ENCODE measurements around the gene HDAC4.
"Not testable (repeated sequence)": the region's sequence is repeated elsewhere in the genome, so short reads cannot be mapped to it uniquely, and the experiment has no call there.

The HDAC4 gene

DNA sequence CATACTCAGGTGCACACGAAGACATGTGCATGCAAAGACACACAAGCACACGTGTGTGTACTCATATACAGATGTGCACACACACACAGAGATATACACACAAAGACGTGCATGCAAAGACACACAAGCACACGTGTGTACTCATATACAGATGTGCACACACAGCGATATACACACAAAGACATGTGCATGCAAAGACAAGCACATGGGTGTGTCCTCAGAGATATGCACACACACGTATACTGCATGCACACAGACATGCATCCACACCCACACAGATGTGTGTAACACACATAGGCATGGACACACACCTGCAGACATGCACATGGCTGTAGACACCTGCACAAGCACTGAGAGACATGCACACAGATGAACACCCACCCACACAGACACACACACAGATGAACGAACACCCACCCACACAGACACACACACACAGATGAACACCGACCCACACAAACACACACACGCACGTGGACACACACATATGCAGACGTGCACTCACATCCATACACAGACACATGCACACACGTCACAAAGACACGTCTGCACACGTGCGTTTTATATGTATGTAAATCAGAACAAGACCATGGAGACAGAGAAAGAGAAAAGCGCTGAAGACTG lies 321.0 kb downstream of the HDAC4 start:
- no peak for DNase-seq (ENCODE audit: low read depth in 1 of 2, low spot score in 1 of 2)

DNA sequence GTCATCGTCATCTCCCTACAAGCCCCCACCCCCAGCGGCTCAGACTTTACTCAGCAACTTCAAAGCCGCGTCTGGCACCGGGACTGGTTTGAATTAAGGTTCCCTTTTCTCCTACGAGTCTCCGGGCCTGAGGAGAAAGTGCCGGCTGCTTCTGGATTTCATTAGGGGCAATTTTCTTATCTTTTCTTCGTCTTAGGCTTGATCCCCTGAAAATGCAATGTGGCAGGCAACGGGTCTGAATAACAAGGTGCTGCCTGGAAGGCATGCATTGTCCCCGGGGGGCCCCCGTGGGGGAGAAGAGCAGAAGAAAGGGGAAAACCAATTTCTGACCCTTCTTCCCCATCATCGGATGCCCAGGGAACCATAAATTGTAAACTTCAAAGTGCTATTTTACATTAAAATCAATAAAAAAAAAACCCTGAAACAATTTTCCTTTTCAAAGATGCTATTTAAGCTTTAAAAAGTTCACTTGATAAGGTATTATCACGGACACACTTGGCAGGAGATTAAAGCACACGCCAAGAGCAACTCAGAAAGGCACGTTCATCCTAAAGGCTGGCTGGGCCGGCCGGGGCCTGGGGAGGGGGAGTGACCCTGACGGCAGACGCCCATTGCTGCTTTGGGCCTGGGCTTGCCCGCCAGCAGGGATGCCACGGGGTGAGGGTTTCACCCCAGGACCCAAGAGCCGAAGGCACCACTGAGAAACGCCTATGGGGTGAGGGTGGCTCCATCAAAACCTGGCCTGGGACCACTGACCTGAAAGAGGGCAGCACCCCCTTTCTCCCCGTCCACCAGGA lies 322.5 kb downstream of the HDAC4 start:
- DNase-seq (ENCODE audit: low read depth in 1 of 2, low spot score in 1 of 2), result no peak

DNA sequence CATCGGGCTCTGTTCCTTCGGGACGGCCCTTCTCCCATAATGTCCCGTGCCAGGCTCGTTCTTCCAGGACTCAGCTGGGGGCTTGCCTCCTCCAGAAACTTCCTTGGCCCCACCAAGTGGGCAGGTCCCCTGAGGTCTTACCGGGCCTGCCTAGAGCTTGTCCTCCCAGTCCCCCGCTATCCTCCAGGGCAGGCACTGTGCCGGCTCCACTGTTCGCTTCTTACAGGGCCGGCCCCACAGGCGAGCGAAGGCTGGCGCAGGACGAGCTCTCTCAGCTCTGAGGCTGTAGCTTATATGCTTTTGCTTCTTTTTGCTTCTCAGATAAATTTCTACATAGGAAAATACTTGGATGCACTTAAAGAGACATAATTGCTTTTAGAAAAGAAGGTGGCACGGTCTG lies 323.6 kb downstream of the HDAC4 start:
- no peak for DNase-seq (ENCODE audit: low read depth in 1 of 2, low spot score in 1 of 2)

DNA sequence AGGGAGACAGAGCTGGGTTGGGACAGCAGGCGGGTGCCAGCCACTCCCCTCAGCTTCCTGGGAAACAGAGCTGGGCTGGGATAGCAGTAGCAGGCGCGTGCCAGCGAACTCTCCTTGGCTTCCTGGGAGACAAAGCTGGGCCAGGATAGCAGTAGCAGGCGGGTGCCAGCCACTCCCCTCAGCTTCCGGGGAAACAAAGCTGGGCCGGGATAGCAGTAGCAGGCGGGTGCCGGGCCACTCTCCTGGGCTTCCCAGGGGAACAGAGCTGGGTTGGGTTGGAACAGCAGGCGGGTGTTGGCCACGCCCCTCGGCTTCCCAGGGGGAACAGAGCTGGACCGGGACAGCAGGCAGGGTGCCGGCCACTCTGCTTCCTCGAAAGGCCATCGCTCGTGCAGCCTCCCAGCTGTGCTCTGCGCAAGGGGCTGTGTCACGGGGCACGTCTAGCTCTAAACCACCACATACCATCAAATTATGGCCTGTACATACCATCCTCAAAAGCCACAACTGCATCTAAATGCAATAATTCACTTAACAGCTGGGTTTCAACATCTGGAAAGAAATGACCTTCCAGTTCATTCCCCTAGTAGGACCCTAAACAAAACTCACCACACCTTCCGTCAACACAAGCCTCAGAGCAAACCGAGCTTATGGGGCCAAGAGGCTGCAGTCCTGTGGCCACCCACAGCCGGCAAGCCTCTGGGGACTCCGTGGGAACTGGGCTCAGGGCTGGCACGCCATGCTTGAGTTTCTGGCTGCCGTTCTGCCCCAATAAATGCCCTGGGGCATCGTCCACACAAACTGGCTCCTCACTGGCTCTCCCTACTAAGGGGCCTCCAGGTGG lies 324.7 kb downstream of the HDAC4 start:
- DNase-seq (ENCODE audit: low read depth in 1 of 2, low spot score in 1 of 2), result no peak

DNA sequence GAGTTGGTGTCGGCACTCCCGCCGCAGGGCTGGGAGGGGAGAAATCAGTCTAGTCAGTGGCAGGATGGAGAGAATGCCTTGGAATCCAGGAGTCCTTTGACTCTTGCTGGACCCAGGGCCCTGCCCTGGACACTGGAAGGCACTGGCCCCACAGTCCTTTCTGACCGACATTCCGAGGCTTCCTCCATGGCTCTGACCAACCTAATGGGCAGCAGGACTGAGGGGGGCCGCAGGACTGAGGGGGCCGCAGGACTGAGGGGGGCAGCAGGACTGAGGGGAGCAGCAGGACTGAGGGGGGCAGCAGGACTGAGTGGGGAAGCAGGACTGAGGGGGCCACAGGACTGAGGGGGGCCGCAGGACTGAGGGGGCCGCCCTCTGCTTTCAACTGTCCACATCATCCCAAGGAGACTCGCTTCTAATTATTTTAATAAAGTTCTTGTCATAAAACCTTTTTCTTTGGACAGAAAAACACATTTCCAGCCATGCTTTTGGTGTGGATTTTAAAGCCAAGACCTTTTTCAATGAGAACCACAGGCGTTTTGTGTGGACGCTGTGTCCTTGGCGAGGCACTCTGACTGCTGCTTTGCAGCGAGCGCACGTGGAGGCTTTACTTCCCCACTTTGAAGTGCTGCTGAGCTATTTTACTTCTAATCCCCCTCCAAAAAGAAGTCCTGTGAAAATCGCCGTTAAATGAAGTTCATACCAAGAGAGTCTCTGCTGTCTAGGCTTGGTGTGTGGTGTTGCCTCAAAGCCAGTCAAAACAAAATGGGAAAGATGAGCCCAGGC lies 326.9 kb downstream of the HDAC4 start:
- DNase-seq (ENCODE audit: low read depth in 1 of 2, low spot score in 1 of 2), result no peak

DNA sequence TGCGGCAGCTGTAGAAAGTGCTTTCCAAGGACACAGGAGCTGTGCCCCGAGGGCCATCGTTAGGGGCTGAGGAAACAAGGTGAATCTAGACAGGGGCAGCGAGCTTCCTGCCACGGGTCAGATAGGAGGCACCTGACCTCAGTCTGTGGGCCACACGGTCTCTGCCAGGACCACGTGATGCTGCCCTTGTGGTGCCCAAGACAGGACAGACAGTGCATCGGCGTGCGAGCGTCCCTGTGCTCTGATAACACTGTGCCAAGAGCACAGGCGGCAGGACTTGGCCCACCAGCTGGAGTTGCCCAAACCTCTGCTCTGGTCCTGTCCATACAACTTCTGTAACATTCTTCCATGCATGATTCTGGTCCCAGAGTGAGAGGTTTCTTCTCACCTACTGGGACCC lies 327.6 kb downstream of the HDAC4 start:
- no peak for DNase-seq (ENCODE audit: low read depth in 1 of 2, low spot score in 1 of 2)

DNA sequence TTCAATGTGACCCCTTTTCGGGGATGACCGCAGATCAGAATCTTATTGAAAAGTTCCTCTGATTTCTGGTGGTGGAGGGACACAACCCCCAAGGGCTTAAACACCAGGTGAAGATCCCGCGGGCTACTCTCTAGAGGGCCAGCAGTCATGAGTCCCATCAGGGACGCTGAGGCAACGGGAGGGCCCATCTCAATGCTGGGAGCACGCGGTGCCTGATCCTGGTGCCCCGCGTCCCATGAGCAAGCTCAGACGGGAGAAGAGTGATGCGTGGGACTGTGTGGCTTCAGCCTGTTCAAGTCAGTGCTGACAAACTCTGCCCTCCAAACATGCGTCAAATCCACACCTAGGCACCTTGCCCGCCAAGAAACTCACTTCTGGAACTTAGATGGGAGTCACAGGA lies 328.0 kb downstream of the HDAC4 start:
- DNase-seq (ENCODE audit: low read depth in 1 of 2, low spot score in 1 of 2), result no peak

DNA sequence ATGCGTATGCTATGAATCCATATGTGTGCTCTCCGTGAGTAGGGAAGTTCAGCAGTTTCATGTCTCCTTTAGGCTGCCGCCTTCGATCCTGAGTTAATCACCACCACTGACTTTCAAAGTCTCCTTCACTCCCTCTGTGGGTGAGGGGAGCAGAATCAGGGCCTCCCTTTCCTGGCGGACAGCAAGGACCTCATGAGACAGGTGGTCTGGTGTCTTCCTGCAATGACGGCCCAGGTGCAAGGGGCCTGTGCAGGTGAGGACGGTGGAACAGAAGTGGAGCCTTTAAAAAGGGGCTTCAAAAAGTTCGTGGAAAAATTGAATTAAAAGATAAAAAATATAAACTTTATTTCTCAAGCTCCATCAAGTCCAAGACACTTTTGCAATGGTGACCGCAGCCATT lies 330.4 kb downstream of the HDAC4 start:
- DNase-seq (ENCODE audit: low read depth in 1 of 2, low spot score in 1 of 2), result no peak

DNA sequence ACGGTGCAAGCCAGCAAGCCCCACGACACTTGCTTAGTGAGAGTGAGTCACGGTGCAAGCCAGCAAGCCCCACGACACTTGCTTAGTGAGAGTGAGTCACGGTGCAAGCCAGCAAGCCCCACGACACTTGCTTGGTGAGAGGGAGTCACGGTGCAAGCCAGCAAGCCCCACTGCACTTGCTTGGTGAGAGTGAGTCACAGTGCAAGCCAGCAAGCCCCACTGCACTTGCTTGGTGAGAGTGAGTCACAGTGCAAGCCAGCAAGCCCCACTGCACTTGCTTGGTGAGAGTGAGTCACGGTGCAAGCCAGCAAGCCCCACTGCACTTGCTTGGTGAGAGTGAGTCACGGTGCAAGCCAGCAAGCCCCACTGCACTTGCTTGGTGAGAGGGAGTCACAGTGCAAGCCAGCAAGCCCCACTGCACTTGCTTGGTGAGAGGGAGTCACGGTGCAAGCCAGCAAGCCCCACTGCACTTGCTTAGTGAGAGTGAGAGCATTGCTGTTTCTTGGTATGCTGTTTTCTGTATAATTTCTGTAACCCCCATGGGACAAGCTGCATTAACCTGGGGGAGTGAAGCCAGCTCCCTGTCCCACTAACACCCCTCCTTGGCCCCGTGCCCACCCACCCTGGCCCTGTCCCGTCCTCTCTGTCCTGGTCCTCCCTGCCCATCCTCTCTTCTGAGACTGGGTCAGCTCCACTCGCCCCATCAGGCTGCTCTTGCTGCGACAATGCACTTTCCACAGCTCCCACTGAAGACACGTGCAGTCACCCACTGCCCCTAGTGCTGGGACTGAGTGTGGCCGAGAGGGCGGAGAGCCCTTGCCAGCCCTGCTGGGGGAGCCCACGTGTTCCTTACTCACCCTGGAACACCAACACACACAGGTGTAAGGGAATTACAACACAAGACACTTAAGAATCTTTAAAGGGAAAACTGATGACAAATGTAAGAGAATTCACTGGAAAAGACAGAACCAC lies 331.2 kb downstream of the HDAC4 start:
- not testable (repeated sequence) for DNase-seq (ENCODE audit: low read depth in 1 of 2, low spot score in 1 of 2)

DNA sequence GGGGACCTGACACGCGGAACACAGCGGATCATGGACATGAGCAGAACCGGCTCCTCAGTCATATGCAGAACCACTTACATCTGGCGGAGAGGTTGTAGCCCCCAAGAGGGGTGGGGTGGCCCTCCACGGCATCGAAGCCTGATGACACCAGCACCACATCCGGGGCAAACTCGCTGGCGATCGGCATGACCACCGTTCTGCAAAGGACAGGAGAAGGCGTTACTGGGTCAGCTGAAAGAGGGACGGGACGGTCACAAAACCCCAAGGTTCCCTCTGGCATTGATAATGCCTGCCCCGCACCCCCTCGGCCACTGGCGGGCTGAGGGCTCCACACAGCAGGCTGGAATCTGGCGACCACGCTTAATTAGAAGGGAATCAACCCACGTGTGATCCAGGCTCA lies 332.4 kb downstream of the HDAC4 start:
- no peak for DNase-seq (ENCODE audit: low read depth in 1 of 2, low spot score in 1 of 2)

DNA sequence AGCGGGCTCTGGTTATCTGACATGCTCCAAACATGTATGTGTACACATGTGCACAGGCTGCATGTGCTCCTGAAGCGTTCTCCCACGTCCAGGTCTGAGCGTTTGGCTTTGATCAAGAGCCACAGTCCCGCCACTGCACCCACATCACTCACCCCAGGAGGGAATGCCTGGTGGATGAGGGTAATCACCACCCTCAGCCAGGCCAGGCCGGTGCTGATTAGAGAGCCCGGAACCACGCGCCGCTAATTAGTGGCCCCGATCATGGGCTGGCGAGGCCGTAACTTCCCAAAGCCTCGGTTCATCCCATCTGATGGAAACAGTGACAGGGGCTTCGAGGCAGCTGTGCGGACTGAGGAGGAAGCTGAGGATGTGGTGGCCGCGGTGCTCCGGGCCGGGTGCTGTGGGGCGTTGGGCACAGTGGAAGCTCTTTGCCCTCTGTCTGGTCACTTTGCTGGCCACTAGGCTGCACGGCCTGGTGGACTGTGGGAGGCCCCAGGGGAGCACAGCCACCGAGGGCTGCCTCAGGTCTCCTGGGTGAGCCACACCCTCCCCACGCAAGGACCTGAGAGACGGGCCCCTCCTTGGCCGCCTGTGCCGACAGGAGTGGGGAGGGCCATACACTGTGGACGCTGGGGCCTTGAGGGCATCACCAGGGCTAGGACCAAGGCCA lies 333.5 kb downstream of the HDAC4 start:
- DNase-seq (ENCODE audit: low read depth in 1 of 2, low spot score in 1 of 2), result no peak

DNA sequence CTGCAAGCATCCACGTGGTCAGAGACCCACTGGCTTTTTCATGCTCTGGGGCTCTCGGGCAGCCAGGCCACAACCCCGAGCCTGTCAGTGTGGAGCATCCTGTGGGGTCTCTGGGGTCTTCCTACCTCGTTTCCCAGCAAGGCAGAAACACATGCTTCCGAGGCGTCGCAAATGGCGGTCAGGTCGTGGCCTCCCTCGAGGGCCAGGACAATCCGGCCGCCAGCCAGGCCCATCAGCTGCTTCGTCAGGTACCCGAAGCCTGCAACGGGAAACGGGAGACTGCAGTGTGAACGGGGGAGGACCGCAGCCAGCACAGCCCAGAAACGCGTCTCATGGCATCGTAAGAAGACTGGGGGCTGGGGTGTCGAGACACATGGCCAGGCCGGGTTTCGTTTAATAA lies 334.2 kb downstream of the HDAC4 start:
- DNase-seq (ENCODE audit: low read depth in 1 of 2, low spot score in 1 of 2), result no peak

DNA sequence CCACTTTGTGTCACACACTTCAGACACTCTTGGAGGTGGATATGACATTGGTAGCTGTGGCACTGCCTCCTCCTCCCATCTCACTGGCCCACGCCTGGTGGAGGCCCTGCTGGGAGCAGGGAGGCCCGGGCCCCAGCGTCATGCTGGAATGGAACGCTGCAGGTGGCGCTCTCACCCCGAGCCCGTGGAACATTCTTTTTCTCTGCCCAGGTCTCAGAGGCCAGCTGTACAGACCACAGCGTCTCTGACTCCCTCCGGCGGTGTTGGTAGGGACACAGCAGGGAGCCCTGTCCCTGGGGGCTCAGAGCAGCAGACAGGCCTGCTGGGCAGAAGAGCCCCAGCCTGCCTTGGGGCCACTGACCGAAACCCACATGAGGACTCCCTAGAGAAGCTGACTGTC lies 334.9 kb downstream of the HDAC4 start:
- DNase-seq (ENCODE audit: low read depth in 1 of 2, low spot score in 1 of 2), result no peak

DNA sequence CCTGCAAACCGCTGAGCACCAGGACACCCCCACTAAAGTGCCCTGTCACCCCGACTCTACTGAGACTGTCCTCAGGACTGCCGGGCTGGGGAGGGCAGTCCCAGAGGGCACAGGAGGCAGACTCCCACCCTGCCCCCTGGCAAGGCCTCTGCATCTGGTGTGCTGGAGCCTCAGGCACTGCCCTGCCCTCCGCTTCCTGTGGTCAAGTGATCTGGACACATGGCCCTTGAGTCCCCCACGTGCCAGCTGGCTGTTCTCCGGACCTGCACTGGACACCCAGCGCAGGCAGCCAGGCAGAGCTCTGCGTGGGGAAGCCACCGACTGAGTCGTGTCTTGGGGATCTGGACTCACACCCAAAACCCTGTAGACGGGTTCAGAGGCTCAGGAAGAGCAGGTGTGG lies 335.3 kb downstream of the HDAC4 start:
- DNase-seq (ENCODE audit: low read depth in 1 of 2, low spot score in 1 of 2), result no peak

DNA sequence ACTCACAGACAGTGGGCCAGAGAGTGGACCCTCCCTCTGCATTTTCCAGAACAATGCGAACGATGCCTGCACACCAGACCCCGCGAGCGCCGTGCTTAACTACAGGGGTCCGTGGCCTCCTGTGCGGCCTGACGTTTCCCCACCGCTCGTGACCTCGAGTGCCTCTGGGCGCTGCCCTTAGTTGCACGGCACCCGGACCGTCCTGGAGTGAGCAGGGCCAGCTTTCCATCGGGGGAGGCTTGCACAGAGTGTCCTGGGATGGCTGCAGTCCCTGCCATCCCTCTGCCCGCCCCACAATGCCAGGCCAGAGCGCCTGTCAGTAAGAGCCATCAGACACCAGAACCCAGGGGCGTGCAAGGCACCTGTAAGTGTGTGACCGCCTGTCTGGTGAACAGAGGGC lies 335.9 kb downstream of the HDAC4 start:
- DNase-seq (ENCODE audit: low read depth in 1 of 2, low spot score in 1 of 2), result no peak

DNA sequence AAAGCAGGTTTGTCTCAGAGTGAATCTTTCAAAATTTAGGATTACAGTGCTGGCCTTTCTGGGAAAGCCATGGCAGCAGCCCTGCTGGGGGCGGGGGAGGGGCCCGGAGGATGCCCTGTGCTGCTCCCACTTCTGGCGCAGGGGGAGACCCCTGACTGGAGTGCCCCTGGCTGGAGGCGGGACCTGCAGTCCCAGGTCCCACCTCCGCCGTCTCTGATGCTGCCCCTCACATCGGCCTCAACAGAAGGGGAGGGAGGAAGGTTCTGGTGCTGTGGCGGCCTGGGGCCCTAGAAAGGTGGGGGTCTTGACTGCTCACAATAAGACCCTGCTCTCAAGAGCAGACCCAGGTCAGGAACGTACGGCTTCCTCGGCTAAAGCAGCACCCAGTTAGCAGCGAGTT lies 336.6 kb downstream of the HDAC4 start:
- no peak for DNase-seq (ENCODE audit: low read depth in 1 of 2, low spot score in 1 of 2)

DNA sequence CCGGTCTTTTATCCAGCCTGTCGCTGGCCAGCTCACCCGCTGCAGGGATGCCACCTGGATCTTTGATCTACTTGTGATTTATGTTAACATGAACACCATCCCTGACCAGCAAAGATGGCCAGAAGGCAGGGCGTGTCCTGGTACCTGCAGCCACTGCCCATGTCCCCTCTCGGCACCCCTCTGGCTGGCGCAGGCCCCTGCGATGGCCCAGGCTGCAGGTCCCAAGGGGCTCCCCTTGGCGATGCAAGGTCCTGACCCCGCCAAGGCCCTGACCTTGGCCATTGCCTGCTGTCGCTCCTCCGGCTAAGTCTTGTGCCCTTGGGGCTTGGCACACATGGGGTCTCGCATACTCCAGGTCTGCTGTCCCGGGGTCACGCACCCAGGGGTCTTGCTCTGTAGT lies 338.1 kb downstream of the HDAC4 start:
- DNase-seq (ENCODE audit: low read depth in 1 of 2, low spot score in 1 of 2), result no peak

DNA sequence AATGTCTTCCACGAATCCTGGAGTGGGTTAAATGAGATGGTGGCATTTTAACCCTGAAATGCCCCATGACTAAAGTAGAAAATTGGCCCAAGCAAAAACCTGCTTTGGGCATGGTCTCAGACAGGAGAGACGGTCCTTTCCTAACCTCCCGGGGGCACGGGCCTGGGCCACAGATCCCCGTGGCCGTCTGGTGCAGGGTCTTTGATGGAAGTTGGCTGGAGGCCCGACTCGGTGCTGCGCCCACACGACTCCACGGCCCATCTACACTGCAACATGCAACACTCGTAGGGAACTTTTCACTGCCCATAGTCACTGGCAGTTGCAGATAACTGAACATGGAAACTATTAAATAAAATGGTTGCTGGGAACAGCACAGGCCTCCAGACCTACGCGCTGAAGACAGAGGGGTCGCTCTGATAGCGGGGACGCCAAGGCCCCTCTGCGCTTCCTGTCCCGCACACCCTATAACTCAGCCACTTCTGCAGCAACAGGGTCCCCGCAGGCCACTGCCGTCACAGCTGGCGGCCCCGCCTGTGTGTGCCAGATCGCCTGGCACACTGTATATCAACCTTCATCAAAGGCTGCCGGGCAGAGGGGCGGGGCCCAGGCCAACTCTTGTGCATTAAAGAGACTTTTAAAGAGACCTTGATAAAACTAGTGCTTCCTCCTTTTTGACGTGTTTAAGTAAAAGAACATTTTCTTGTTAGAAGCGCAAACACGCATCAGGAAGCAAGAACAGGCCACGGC lies 338.8 kb downstream of the HDAC4 start:
- DNase-seq (ENCODE audit: low read depth in 1 of 2, low spot score in 1 of 2), result no peak

DNA sequence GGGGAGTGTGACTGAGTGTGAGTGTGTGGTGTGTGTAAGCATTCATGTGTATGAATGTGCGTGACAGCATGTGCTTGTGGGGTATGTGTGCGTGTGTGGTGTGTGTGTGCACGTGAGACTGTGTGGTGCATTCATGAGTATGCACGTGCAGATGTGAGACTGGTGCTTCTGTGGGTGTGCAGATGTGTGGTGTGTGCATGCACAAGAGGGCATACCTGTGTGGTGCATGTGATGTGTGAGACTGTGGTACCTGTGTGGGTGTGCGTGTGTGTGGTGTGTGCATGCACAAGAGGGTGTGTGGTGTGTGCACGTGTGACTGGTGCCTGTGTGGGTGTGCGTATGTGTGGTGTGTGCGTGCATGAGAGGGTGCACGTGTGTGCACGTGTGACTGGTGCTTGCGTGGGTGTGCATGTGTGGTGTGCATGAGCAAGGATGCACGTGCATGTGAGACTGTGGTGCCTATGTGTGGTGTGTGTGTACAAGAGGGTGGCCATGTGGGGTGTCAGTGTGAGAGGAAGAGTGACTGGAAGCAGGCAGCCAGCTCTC lies 339.6 kb downstream of the HDAC4 start:
- no peak for DNase-seq (ENCODE audit: low read depth in 1 of 2, low spot score in 1 of 2)

Measured in activated T-helper 1 cell treated with anti-CD3 and anti-CD28 coated beads, Interleukin-2, amount 50 U/mL, for 16 hours (primary cell).